Transverse colon (tissue), 4 donors: ENCODE results near the gene NLRP11. TPM values are rescaled to one million over a fixed set of nuclear protein-coding genes. Genes with fewer than 3 reads are reported as not detected.

Experiments used
- DNase-seq: peaks from one replicate; pipeline ENCODE4 v3.0.0-alpha.2; 2019
- H3K27ac ChIP-seq, 4 donors: fragments of 200-600 bp; sonication (generic); 2 replicates each; pipeline ENCODE4 v1.5.1; 2016 to 2018; ENCODE audit warnings: inconsistent platforms in 4 of 4
- H3K27me3 ChIP-seq: fragments of 200-600 bp; sonication (generic); 2 replicates; pipeline ENCODE4 v1.5.1; 2017; ENCODE audit warnings: inconsistent platforms
- H3K36me3 ChIP-seq, 4 donors: fragments of 200-600 bp; sonication (generic); 2 replicates each; pipeline ENCODE4 v1.5.1; 2017 to 2019; ENCODE audit warnings: inconsistent platforms in 4 of 4
- H3K4me1 ChIP-seq, 4 donors: fragments of 200-600 bp; sonication (generic); 2 replicates each; pipeline ENCODE4 v1.5.1; 2017 to 2020; ENCODE audit warnings: inconsistent platforms in 4 of 4
- H3K4me3 ChIP-seq, 4 donors: fragments of 200-600 bp; sonication (generic); 1 replicate in 1 of 4; 2 replicates in 3 of 4; pipeline versions ENCODE4 v1.5.1 to v1.6.1; 2017 to 2019; ENCODE audit warnings: inconsistent platforms in 4 of 4
- H3K9me3 ChIP-seq, 2 donors: fragments of 200-600 bp; sonication (generic); 2 replicates each; pipeline ENCODE4 v1.5.1; 2017 to 2019; ENCODE audit warnings: inconsistent platforms in 2 of 2
- EP300 ChIP-seq: sonication (generic); formaldehyde crosslinking; IDR thresholded peaks from one replicate; pipeline ENCODE4 v1.6.1; 2017; ENCODE audit warnings: antibody characterized with exemption, low read depth
- POLR2A ChIP-seq: fragments of 450-650 bp; IDR thresholded peaks from one replicate; pipeline ENCODE4 v1.6.1; 2016; ENCODE audit warnings: antibody characterized with exemption, mild to moderate bottlenecking, moderate library complexity
- POLR2AphosphoS5 ChIP-seq, 3 donors: sonication (generic); formaldehyde crosslinking; IDR thresholded peaks; one replicate each; pipeline ENCODE4 v1.6.1; 2016; ENCODE audit warnings: antibody characterized with exemption in 3 of 3
- WGBS, 2 donors: methylation state at CpG; one replicate each; pipeline ENCODE4 v1.1.5; 2018; ENCODE audit warnings: low coverage in 1 of 2; 5-methylcytosine and 5-hydroxymethylcytosine counted together
- in situ Hi-C, 4 donors: fragments of 200-750 bp; cut with MboI; loops; one replicate each; pipeline versions ENCODE4 v1.15.0 to v1.15.1; 2017; ENCODE audit warnings: low sequenced_read_pairs in 3 of 4, low pct_ligation_motif_present in 1 of 4, low pct_unique_long_range_greater_than_20kb in 1 of 4
- intact Hi-C: fragments of 100-400 bp; cut with DNase I; formaldehyde crosslinking; loops from one replicate; pipeline ENCODE4 v1.15.1; 2023; ENCODE audit warnings: low total_unique reads
- total RNA-seq, 4 donors: library from RNA; depleted of rRNA; stranded (reverse); fragments of >200 nt; gene quantifications; one replicate each; pipeline ENCODE4 v1.1.0, GENCODE V29; 2016
- TF ChIP-seq, protein P1 (sequence below), 5 experiments: fragments of 200-600 bp in 3 of 5; fragments of 450-650 bp in 2 of 5; sonication (generic) in 3 of 5; IDR thresholded peaks; 1 replicate in 2 of 5; 2 replicates in 3 of 5; pipeline ENCODE4 v1.5.1; 2016 to 2017; ENCODE audit warnings: antibody characterized with exemption in 5 of 5, inconsistent platforms in 3 of 5, mild to moderate bottlenecking in 2 of 5, moderate library complexity in 1 of 5

Gene NLRP11
- total RNA-seq, 4 donors from 2014 or later = not detected

- in situ Hi-C loops (no loop called here), intact Hi-C loops (no loop called here)
- Histone ChIP-seq H3K9me3 (no peaks in the 10 kb centered on the region), H3K27me3 (no peaks in the 10 kb centered on the region), H3K4me1 (no peaks in the 10 kb centered on the region), H3K27ac (no peak within 1 kb of the TSS), H3K36me3 (no peaks in the 10 kb centered on the region), H3K4me3 (no peak within 1 kb of the TSS)
- TF ChIP-seq, protein P1, sequence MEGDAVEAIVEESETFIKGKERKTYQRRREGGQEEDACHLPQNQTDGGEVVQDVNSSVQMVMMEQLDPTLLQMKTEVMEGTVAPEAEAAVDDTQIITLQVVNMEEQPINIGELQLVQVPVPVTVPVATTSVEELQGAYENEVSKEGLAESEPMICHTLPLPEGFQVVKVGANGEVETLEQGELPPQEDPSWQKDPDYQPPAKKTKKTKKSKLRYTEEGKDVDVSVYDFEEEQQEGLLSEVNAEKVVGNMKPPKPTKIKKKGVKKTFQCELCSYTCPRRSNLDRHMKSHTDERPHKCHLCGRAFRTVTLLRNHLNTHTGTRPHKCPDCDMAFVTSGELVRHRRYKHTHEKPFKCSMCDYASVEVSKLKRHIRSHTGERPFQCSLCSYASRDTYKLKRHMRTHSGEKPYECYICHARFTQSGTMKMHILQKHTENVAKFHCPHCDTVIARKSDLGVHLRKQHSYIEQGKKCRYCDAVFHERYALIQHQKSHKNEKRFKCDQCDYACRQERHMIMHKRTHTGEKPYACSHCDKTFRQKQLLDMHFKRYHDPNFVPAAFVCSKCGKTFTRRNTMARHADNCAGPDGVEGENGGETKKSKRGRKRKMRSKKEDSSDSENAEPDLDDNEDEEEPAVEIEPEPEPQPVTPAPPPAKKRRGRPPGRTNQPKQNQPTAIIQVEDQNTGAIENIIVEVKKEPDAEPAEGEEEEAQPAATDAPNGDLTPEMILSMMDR (IDR thresholded peaks at IDR 0.05) = no peak
- TF ChIP-seq POLR2AphosphoS5 (IDR thresholded peaks at IDR 0.05) = no peak
- no peak for TF ChIP-seq EP300
- TF ChIP-seq POLR2A = no peak
- DNase-seq = no peak
- 90 to 100% methylated on average over 1 to 3 of the region's 3 CpGs for WGBS, 2 donors
These were observed 93.5 kb downstream of the NLRP11 start, which contains the start of gene NLRP9 for GRCh38 chr19:55738302-55738701. NLRP9 (minus strand) TSS chr19:55738402; CDS start chr19:55738374, 28 bp downstream.

Other genes with a start within 250 kb of the NLRP11 start
- 100 to 1,000 TPM in 1 of 4 donors, 10 to 100 TPM in 1, 1 to 10 TPM in 2; 8.5 to 137 (median 18.3) TPM for gene FIZ1, start 232.5 kb downstream of the NLRP11 start, total RNA-seq
- 10 to 100 TPM; 17.7 to 51.1 (median 37.9) TPM for gene ZNF524, start 231.7 kb downstream of the NLRP11 start, total RNA-seq
- 10 to 100 TPM in 2 of 4 donors, 1 to 10 TPM in 2; 8.3 to 50.1 (median 13.4) TPM for gene ZNF865, start 226.4 kb downstream of the NLRP11 start, total RNA-seq
- 10 to 100 TPM; 11.1 to 27.7 (median 14.5) TPM for gene ZNF784, start 207.4 kb downstream of the NLRP11 start, total RNA-seq
- gene ZNF580, start 191.0 kb downstream of the NLRP11 start, total RNA-seq = 100 to 1,000 TPM in 1 of 4 donors, 10 to 100 TPM in 3; 15.2 to 154 (median 25.7) TPM
- 10 to 100 TPM in 2 of 4 donors, 1 to 10 TPM in 2; 4.1 to 19.7 (median 10.0) TPM for gene ZNF581, start 188.3 kb downstream of the NLRP11 start, total RNA-seq
- 10 to 100 TPM in 2 of 4 donors, 1 to 10 TPM in 2; 3.7 to 15.1 (median 8.4) TPM for gene CCDC106, start 183.8 kb downstream of the NLRP11 start, total RNA-seq
- 100 to 1,000 TPM; 112 to 185 (median 130) TPM for gene U2AF2, start 177.0 kb downstream of the NLRP11 start, total RNA-seq
- gene EPN1, start 156.8 kb downstream of the NLRP11 start, total RNA-seq = 100 to 1,000 TPM; 121 to 242 (median 185) TPM
- not detected for gene NLRP9, start 93.6 kb downstream of the NLRP11 start, total RNA-seq
- gene RFPL4A, start 72.9 kb downstream of the NLRP11 start, total RNA-seq = not detected
- not detected for gene RFPL4AL1, start 62.9 kb downstream of the NLRP11 start, total RNA-seq
- not detected for gene NLRP4, start 4.5 kb upstream of the NLRP11 start, total RNA-seq
- not detected for gene NLRP13, start 100.3 kb upstream of the NLRP11 start, total RNA-seq
- not detected for gene NLRP8, start 115.8 kb upstream of the NLRP11 start, total RNA-seq
- not detected for gene NLRP5, start 154.8 kb upstream of the NLRP11 start, total RNA-seq